ENCODE measurements around the gene PSAPL1.

DNA sequence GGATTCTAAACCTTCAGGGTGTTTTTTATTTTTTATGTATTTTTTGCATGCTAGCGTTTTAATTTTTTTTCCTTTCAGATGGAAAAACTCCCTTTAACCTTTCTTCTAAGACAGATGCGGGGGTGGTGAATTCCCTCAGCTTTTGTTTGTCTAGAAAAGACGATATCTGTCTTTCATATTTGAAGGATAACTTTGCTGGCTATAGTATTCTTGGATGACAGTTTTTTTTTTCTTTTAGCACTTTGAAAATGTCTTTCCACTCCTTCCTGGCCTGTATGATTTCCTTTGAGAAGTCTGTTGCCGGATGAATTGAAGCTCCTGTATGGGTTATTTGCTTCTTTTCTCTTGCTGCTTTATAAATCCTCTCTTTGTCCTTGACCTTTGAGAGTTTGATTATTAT is 26.6 kb downstream of the PSAPL1 start:
- TF ChIP-seq, protein P1, sequence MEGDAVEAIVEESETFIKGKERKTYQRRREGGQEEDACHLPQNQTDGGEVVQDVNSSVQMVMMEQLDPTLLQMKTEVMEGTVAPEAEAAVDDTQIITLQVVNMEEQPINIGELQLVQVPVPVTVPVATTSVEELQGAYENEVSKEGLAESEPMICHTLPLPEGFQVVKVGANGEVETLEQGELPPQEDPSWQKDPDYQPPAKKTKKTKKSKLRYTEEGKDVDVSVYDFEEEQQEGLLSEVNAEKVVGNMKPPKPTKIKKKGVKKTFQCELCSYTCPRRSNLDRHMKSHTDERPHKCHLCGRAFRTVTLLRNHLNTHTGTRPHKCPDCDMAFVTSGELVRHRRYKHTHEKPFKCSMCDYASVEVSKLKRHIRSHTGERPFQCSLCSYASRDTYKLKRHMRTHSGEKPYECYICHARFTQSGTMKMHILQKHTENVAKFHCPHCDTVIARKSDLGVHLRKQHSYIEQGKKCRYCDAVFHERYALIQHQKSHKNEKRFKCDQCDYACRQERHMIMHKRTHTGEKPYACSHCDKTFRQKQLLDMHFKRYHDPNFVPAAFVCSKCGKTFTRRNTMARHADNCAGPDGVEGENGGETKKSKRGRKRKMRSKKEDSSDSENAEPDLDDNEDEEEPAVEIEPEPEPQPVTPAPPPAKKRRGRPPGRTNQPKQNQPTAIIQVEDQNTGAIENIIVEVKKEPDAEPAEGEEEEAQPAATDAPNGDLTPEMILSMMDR (conservative IDR thresholded peaks at IDR 0.05), result no peak
- TF ChIP-seq EZH2 (IDR thresholded peaks at IDR 0.05; ENCODE audit: low read depth), result no peak

Data from PC-9 (cell line).